ENCODE results near the gene AHDC1.

AHDC1 gene

DNA sequence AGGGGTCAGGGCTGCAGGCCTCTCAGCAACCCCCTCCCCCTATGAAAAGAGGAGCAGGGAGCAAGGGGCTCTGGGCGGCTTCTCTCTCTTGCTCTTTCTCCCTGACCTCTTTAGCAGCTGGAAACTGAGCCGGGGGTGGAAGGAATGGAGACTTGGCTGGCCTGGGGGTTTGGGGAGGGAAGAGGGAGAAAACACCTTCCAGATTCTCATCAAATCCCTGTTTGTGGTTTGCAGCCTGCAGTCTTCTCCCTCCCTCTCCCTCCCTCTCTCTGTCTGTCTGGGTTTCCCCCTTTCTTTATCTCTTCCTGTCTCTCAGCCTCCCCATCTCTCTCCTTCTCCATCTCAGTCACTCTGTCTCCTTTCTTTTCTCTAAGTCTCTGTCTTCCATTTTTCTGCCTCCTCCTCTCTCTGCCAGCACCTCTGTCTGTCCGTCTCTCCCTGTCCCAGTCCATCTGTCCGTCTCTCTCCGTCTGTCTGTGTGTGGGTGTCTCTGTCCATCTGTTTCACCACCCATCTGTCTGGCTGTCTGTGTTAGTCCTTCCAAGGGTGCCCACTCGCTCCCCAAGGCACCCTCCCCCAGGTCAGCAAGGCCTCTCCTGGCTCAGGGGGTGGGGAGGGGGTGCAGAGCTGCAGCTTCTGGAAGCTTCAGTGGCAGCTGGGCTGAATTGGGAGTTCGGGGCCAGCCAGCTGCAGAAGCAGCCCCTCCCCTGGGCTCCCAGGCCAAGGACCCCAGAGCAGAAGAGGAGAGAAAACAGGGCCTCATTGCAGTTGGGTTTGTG lies 6.2 kb downstream of the AHDC1 start:
- no peak for DNase-seq (ENCODE audit: low read depth in 2 of 2)

DNA sequence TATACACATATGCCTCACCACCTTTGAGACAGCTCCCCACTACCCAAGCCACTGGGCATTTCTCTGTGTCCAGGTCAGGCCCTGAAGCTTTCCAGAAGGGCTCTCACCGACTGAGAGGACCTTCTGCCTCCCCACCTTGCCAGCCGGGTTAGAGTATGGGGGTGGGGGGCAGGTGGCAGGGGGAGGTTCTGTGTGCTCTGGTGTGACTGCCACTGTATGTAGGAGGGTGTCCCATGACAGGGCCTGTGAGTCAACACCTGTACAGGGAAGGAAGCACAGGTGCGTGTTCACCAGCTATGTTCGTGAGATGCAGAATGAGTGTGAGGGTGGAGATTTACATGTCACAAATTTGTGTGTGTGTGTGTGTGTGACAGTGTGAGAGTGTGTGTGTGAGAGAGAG lies 7.0 kb downstream of the AHDC1 start:
- DNase-seq (ENCODE audit: low read depth in 2 of 2), result no peak

DNA sequence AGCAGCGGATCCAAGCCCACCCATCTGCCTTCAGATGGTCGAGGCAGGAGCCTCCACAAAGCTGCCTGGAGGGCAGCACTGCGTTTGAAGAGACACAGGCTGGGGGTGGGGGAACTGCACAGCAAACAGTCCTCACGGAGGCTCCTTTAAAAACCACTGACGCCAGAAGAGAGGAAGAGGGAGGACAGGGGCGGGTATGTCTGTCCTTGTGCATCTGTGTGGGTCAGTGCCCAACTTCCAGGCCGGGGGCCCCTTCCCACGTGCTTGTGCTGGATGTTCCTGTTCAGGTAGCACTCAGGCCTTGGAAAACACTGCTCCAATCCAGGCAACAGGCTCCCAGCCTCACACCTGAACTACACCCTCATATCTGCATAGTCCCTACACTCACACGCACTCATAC lies 7.7 kb downstream of the AHDC1 start:
- no peak for DNase-seq (ENCODE audit: low read depth in 2 of 2)

DNA sequence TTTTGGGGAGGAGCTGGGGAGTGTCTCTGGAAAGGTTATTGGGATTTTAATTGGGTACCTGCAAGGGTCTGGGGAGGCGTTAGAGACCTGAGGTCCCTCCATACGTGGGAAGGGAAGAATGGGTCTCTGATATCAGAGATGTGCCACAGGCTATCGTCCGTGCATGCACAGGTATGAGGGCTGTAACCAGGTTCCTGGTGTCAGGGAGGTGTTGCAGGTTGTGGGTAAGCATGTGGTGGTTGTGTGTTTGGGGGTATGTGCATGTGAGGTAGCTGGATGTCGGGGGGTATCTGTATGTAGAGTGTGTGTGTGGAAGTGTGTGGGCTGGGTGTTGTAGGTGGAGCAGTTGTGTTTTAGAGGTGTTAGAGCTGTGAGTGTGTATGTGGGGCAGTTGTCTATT lies 8.3 kb downstream of the AHDC1 start:
- no peak for DNase-seq (ENCODE audit: low read depth in 2 of 2)

DNA sequence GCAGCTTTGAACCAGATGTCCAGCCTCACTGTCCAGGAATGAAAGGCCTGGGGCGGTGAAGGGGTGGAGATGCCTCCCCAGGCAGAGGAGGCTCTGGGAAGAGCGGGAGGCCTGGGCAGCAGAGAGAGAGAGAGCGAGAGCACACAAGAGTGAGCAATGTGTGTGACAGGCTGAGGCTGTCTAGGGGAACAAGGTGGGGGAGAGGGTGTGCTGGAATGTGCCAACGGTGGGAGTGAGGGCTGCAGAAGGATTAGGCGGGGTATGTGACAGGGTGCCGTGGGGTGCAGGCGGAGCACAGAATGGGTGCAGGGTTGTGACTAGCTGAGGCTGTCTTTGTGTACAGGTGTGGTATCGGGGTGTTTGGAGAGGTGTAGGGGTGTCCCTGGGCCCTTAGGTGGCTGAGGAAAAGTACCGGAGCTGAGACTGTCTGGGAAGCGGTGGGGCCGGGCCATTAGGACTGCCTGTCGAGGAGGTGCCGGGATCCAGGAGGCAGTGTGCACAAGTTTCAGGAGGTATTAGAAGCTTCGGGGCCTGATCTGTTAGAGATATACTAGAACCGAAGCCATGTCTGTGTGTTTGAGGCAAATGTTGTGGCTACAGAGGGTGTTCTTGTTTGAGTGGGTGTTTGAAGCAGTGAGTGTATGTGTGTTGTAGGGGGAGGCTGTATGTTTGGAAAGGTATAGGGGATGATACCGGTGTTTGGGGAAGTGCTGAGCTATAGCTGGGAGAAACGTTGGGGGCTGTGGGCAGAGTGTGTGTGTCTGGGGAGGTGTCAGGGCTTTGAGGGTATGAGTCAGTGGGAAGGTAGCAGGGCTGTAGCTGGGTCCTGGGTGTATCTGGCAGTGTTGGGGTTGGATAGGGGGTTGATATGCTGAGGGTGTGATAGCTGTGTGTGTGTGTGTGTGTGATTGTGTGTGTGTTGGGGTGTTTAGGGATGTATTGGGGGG lies 9.1 kb downstream of the AHDC1 start:
- DNase-seq (ENCODE audit: low read depth in 2 of 2), result no peak

DNA sequence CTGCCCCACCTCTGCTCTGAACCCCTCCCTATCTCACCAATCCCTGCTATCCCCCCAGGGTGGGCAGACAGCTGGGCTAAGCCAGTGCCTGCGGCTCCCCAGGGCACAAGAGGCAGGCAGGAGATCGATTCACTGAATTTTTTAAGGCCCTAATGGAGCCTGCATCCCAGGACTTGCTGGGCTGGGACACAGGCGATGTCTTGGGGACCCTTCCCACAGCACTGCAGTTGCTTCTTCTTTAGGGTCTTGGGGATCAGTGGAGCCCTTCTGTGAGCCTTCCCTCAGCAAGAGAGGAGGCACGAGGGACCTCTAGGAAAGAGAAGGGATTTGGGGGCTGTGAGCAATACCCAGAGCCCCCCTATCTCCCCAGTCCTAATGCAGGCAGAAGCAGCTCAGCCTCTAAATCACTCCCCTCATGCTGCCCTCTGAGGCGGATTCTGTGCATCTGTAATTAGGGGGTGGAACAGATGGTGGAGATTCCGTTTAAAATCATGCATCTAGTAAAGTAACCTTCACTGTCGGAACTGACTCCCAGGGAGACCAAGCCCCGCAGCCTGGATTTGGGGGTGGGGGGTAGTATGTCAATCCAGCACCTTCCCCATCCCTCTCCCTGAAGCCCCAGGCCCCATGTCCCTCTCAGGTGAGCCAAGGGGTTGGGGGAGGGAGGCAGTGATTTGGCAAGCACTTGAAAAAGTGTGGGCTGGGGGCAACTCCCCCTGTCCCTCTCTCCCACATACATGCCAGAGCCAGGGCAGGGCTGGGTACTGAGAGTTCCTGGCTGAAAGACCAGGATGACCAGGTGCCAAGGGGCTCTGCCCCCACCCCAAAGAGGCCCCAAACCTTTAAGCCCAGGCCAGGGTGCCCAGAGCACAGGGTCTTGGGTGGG lies 10.0 kb downstream of the AHDC1 start:
- no peak for DNase-seq (ENCODE audit: low read depth in 2 of 2)

DNA sequence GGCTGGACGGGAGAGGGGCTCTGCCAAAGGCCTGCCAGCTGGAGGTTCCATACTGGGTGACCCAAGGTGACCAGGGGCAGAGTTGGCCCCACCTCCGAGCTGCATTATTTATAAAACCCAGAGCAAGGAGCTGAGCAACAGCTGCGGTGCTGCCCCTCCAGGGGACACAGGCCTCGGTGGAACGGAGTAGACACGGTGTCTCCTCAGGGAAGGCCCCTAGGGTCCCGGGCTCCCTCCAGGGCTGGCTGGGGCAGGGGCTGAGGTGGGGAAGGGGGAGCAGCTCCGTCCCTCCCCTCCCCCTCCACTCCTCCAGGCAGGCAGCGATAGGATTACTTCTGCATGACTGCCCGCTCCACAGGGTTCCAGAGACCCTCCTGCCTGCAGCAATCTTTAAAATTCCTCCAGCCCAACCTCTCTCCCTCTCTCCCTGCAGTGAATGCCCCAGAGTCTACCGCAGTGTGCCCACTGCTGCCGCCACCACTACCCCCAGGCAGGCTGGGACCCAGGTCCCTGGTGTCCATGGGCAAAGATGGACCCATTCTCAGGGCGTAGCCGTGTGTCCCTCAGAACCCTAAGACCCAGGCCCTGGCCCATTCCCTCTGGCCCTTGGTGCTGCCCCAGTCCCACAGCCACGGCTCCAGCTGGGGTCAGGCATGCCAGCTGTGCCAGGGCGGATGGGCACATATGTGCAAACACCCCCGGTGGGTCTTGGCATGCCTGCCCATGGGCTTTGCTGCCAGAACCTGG lies 10.8 kb downstream of the AHDC1 start:
- no peak for DNase-seq (ENCODE audit: low read depth in 2 of 2)

DNA sequence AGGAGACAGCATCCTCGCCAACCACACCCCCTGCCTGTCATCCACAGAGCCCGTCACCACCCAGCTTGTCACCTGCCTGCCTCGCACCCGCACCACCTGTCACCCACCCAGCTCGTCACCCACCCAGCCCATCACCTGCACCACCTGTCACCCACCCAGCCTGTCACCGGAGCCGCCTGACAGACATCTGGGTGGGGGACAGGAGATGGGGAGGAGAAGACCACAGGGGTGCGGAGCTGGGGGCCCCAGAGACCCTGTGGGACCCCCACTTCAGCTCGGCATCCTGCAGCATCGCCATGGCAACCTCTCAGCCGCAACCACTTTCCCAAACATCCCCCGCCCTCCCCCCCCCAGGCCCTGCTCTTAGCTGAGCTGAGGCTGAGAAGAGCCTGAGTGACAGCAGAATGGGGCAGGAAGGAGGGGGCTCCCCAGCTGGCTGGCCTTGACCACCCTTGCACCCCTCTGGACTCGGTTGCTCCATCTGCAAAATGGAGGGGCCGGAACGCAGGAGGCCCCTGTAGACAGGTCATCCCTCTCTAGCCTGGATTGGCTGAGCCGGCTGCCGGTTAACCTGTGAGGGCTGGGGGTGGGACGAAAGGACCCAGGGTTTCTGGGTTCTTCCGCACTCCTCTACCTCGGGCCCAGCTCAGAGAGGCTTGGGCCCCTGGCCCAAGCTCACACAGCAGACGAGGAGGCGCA lies 11.6 kb downstream of the AHDC1 start:
- no peak for DNase-seq (ENCODE audit: low read depth in 2 of 2)

DNA sequence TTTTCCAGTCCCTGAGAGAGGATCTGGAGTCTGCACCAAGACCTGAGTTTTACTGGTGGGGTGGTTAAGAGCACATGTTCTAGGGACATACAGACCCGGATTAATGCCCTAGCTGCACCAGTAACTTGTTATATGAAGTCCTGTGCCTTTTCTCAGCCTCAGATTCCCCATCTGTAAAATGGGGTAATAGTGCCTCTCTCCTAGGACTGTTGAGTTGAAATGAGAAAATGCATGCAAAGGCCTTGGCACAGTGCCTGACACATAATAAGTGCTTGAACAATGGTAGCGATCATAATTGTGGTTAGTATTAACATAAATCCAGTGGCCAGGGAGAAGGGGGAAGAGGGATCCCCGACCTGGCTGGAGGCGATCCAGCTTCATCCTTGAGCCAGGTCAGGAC lies 12.3 kb downstream of the AHDC1 start:
- DNase-seq (ENCODE audit: low read depth in 2 of 2), result no peak

DNA sequence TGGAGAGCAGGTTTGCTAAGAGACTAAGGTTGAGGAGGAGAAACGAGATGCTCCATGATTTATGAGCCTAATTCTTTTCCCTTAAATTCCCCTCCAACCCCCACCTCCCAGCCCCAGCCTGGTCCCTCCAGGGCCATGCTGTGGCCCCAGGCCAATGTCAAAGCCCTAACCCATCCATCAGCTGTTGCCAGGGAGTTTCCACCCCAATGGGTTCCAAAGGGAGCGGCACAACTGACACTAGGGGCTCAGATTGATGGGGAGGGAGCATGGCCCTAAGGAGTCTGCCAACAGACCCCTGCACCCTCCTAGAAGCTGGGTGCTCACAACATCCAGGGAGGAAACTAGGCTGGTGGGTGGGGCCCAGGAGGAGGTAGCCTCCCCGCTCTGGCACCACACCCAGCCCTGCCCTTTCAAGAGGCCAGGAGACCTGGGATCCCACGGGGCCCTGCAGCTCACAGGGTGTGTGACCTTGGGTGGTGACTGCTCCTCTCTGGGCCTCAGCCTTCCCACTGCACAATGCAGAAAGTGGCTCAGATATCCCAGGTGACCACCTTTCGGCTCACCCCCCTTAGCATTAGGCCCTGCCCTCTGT lies 12.9 kb downstream of the AHDC1 start:
- DNase-seq (ENCODE audit: low read depth in 2 of 2), result no peak

DNA sequence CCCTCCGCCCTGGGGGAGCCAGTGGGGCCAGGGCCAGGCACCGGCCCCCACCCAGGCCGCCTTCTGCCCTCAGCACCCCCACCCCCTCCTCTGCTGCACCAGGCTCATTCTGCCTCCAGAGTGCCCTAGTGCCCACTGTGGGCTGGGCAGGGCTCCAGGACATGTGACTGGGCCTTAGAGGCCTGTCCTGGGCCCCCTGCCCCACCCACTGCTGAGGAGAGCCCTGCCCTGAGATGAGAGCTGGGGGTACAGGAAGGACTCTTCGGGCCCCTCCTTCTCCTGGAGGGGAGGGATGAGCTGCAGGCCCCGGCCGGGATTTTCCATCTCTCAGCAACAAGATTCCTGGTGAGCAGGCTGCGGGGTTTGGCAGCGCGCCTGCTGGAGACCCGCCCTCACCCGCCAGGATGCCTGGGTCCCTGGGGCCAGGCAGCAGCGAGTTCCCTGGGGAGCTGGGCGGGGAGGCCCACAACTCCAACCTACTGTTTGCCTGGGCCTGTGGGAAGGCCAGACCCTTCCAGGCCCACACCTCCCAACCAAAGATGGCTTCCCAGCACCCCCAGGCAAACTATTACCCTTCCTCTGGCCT lies 14.0 kb downstream of the AHDC1 start:
- no peak for DNase-seq (ENCODE audit: low read depth in 2 of 2)

DNA sequence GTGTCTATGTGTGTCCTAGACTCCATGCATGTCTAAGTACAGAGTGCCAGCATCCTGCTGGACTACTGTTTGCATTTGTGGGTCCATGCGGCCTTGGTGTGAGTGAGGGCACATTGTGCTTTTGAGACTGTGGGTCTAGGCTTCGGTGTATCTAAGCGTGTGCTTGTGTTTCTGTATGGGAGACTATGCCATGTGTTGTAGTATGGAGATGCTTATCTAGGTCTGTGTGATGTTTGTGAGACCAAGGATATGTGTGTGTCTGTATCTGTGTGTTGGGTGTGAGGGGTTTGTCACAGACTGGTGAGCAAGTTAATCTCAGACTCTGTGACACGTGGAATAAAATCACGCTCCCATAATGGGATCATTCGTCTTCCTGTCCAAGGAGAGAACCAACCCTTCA lies 14.5 kb downstream of the AHDC1 start:
- no peak for DNase-seq (ENCODE audit: low read depth in 2 of 2)

DNA sequence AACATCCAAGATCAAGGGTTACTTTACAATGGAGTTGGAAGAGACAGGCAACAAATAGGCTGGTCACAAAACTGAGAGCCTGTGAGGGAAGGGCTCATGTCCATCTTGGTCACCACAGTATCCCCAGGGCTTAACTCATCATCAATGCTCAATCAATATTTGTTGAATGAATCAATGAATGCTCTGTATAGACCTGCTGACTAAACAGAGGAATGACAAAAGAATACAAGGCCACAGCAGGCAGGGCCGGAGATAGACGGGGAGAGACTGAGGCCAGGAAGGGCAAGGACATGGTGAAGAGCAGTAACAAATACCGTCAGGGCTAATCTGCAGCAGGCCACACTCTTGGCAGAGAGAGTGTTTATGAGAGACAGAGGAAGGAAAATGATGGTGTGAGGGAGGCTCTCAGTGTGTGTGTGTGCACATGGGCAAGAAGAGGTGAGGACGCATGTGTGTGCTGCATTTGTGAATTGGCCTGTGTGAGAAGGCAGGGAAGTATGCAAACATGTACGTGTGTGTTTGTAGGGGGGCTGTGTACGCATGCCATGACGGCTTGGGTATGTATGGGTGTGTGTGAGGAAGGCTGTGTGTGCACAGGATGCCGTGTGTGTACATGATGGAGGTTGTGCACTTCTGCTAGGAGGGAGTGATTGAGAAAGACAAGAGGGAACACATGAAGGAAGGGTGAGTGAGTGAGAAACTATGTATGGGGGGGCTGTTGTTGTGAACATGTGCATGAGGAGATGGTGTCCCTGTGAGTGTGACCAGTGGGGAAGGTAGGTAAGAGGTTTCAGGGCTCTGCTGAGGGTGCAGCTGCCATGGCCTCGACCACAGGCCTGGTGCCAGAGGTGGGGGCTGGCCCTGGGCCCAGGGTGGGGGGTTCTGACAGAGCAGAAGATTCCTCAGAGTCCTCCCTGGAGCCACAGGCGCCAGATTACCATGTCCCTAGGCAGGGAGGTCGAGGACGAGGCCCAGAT lies 15.4 kb downstream of the AHDC1 start:
- no peak for DNase-seq (ENCODE audit: low read depth in 2 of 2)

DNA sequence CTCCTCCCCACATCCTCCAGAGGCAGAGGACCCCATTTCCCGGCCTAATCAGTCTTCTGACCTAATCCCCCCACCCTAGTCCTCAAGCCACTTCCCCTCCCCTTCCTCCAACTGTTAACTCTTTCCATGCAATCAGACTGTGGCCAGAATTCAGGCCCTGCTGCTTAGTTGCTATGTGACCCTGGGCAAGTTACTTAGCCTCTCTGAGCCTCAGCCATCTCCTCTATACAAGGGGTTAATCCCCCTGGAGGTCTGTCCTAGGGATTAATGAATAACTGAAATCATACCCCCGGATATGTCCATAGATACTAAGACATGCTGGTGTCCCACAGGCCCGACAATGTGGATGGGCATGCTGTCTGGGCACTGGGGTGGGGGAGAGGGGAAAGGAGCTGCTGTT lies 18.3 kb downstream of the AHDC1 start:
- no peak for DNase-seq (ENCODE audit: low read depth in 2 of 2)

DNA sequence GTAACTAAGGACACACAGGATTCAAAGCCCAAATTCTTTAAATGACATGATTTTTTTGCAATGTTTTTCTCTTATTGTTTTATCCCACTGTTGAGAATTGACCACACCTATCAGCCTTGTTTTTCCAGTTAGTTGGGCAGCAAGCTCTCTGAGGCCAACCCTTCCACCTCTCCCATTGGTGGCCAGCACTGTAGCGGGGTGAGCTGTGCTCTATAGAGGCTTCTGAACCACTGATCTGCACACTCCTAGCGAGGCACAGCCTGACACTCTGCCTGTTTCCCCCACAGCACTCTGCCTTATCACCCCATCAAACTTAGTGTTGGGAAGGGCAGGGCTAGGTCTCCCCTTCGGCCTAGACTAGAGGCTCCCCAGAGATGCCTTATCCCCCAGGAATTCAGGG lies 19.5 kb downstream of the AHDC1 start:
- no peak for DNase-seq (ENCODE audit: low read depth in 2 of 2)

DNA sequence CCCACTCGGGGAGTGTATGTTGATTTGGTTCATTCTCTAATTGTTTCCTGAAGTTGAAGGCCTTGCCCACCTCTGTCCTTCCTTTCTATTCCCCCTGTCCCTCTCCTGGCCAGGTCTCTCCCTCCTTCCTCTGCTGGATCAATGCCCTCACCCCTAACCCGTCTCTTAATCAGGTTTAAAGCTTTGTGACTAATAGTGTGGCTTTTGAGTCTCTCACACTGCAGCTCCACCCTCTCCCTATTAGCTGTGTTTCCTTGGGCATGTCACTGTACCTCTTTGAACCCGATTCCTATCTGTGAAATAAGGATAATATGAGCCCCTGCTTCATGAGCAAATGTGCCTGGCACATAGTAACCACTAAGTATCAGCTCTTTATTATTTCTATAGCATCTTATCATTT lies 20.5 kb downstream of the AHDC1 start:
- no peak for DNase-seq (ENCODE audit: low read depth in 2 of 2)

DNA sequence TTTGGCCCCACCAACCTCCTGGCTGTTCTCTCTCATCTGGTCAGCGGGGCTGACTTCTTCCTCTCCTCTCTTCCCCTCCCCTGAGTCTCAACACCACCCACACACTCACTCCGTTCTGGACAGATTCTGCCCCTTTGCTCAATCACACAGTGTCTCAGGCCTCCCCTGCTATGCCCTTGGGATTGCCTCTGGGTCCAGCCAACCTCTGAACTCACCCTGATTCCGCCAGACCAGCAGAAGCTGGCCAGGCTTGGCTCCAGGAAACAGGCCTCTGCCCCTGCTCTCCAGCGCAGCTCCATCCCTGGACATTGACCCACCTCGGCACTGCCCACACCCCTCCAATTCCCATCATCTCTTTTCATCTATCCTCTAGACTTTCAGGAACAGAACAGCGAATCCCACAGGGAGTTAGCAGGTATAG lies 22.1 kb downstream of the AHDC1 start:
- DNase-seq (ENCODE audit: low read depth in 2 of 2), result no peak

DNA sequence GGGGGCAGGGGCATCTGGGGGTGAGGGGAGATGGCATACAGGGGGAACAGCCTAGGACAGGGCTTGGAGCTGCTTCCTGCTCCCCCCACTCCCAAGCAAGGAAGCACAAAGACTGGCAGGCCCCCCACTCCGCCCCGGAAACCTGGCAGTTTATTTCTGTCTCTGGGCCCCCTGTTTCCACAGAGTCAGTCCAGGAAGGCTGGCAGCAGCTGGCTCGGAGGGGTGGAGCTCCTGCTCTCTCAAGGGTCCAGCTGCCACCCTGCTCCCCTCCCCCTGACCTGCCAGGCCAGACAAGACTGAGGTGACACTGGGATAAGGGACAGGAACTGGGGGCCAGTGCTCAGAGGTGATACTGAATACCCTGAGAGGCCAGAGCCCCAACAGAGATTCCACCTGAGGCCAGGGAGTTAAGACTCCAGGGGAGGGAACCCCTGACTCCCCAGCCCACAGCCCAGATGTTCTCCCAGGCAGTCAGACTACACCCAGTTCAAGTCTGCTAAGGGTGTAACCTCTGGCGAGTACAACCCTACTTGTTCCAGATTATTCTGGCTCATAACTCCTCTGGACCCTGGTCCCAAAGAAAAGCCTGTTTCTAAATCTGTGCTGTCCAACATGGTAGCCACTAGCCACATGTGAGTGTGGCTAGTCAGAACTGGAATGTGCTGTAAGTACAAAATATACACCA lies 26.3 kb downstream of the AHDC1 start:
- no peak for DNase-seq (ENCODE audit: low read depth in 2 of 2)
